ENCODE results near the gene IFT122.

The IFT122 gene

DNA sequence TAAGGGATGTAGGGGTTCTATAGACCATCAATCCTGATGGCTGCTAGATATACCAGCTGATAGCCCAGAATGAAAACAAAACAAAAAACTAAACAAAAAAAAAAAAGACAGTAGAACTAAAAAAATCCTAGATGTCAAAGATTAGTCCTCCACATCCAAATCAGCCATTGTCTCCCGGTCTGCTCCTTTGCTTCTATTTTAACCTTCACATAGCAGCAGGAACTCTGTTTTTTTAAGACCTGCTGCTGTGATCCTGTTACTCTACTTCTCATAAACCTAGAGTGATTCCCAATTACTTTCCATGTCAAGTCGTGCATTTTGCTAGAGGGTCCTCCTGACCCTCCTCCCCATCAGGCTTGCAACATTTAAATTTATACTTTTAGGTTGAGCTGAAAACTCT lies 2.5 kb downstream of the IFT122 start:
- H3K4me3 ChIP-seq (ENCODE audit: low read depth, low read length) = no peak overlapping the region
- no peaks in the 10 kb centered on the region for H3K36me3 ChIP-seq
- no peaks in the 10 kb centered on the region for H3K27me3 ChIP-seq
- no peak for DNase-seq
- no peaks in the 10 kb centered on the region for H3K9me3 ChIP-seq
- peaks cover 8% of the 10 kb centered on the region for H3K4me1 ChIP-seq
- TF ChIP-seq, protein P1, sequence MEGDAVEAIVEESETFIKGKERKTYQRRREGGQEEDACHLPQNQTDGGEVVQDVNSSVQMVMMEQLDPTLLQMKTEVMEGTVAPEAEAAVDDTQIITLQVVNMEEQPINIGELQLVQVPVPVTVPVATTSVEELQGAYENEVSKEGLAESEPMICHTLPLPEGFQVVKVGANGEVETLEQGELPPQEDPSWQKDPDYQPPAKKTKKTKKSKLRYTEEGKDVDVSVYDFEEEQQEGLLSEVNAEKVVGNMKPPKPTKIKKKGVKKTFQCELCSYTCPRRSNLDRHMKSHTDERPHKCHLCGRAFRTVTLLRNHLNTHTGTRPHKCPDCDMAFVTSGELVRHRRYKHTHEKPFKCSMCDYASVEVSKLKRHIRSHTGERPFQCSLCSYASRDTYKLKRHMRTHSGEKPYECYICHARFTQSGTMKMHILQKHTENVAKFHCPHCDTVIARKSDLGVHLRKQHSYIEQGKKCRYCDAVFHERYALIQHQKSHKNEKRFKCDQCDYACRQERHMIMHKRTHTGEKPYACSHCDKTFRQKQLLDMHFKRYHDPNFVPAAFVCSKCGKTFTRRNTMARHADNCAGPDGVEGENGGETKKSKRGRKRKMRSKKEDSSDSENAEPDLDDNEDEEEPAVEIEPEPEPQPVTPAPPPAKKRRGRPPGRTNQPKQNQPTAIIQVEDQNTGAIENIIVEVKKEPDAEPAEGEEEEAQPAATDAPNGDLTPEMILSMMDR (IDR thresholded peaks at IDR 0.05; ENCODE audit: low read depth, low read length) = no peak

DNA sequence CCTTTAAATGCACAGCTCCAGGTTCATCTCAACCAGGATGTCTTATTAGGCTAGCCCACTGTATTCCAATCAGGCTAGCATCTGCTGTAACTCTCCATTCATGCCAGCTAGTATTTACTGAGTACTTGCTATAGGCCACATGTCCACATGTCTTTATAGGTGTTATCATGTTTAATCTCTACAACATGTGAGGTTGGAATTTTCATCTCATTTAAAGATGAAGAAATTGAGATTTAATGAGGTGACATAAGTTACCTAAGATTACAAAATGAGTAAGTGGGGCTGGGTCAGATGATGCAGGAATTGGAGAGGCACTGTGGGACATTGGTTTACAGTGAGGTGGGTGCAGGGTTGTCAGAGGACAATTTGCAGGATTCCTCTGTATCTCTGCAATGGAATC lies 2.9 kb downstream of the IFT122 start:
- Histone ChIP-seq H3K4me1 (peaks cover 8% of the 10 kb centered on the region), H3K9me3 (no peaks in the 10 kb centered on the region), H3K27me3 (no peaks in the 10 kb centered on the region), H3K36me3 (no peaks in the 10 kb centered on the region), H3K4me3 (ENCODE audit: low read depth, low read length) (no peak overlapping the region)
- no peak for DNase-seq
- TF ChIP-seq, protein P1 (IDR thresholded peaks at IDR 0.05; ENCODE audit: low read depth, low read length) = no peak

- DNase-seq = no peak
- Histone ChIP-seq H3K4me1 (peaks cover 8% of the 10 kb centered on the region), H3K36me3 (no peaks in the 10 kb centered on the region), H3K4me3 (ENCODE audit: low read depth, low read length) (no peak overlapping the region), H3K27me3 (no peaks in the 10 kb centered on the region), H3K9me3 (no peaks in the 10 kb centered on the region)
- TF ChIP-seq, protein P1 (IDR thresholded peaks at IDR 0.05; ENCODE audit: low read depth, low read length) = no peak
Observed at GRCh38 chr3:129445471-129445870, 5.4 kb downstream of the IFT122 start.

DNA sequence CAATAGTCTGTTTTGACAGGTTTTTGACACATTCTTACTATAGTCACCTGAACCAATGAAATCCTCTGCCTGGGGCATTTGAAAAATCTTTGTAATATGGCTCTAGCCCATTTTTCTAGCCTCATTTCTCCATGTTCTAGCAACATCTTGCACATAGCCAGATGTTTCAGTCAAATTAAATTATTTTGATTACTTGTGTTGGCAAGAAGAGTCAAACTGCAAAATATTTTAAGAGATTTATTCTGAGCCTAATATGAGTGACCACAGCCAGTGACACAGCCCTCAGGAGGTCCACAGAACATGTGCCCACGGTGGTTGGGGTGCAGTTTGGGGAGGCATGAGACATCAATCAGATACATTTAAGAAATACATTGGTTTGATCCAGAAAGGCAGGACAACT lies 6.9 kb downstream of the IFT122 start:
- no peaks in the 10 kb centered on the region; the same call in 1 of the 2 replicates for H3K4me1 ChIP-seq

DNA sequence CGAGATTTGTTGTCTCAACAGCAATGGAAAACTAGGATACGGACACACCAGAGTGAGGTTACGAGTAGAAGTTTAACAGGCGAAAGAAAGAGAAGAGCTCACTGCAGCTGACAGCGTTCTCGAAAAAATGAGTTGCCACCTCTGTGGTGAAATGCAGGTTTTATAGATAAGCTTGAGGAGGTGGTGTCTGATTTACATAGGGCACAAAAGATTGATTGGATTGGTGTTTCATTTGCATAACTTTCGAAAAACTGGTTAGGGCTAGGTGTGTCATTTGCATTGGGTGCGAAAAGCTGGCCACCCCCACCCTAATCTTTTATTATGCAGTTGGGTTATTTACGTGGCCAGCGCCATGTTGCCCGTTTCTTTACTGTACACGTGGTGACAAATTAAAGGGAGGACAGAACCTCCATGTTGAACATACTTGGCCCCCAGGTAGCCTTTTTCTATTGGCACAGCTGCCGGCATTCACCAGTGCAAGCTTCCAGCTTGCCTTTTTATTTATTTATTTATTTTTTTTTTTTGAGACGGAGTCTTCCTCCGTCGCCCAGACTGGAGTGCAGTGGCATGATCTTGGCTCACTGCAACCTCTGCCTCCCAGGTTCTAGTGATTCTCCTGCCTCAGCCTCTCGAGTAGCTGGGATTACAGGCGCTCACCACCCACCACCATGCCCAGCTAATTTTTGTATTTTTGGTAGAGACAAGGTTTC lies 8.3 kb downstream of the IFT122 start:
- no peak for DNase-seq
- Histone ChIP-seq H3K27me3 (no peaks in the 10 kb centered on the region), H3K4me3 (ENCODE audit: low read depth, low read length) (no peak overlapping the region), H3K36me3 (peaks cover 4% of the 10 kb centered on the region; the same call in 1 of the 2 replicates), H3K9me3 (no peaks in the 10 kb centered on the region), H3K4me1 (no peaks in the 10 kb centered on the region; the same call in 1 of the 2 replicates)
- TF ChIP-seq, protein P1 (IDR thresholded peaks at IDR 0.05; ENCODE audit: low read depth, low read length) = no peak

More for the DNA sequence above, 6.9 kb downstream of the IFT122 start:
- H3K36me3 ChIP-seq = peaks cover 4% of the 10 kb centered on the region; the same call in 1 of the 2 replicates
- H3K4me3 ChIP-seq (ENCODE audit: low read depth, low read length) = no peak overlapping the region
- no peak for DNase-seq
- H3K27me3 ChIP-seq = no peaks in the 10 kb centered on the region
- no peaks in the 10 kb centered on the region for H3K9me3 ChIP-seq
- TF ChIP-seq, protein P1 (IDR thresholded peaks at IDR 0.05; ENCODE audit: low read depth, low read length) = no peak
